Suprapubic skin (tissue), 3 donors: ENCODE results near the gene IFITM10.

Experiments
- CTCF ChIP-seq, 2 donors: fragments of 200-600 bp in 1 of 2; fragments of 450-650 bp in 1 of 2; sonication (generic) in 1 of 2; IDR thresholded peaks; one replicate each; pipeline ENCODE4 v1.5.1; 2016 to 2019; ENCODE audit warnings: antibody characterized with exemption in 2 of 2, mild to moderate bottlenecking in 1 of 2, moderate library complexity in 1 of 2
- POLR2AphosphoS5 ChIP-seq, 3 donors: sonication (generic); formaldehyde crosslinking; IDR thresholded peaks; one replicate each; pipeline ENCODE4 v1.6.1; 2017; ENCODE audit warnings: antibody characterized with exemption in 3 of 3

- TF ChIP-seq CTCF (IDR thresholded peaks at IDR 0.05) (no peak), POLR2AphosphoS5 (IDR thresholded peaks at IDR 0.05) (no peak)
Measured at GRCh38 chr11:1761857-1762536, 11.6 kb upstream of the IFITM10 start.
